ENCODE data around the gene GSTA4.

- no peak for TF ChIP-seq POLR2A (IDR thresholded peaks at IDR 0.05; ENCODE audit: low read depth, low read length)
- no peak for TF ChIP-seq POLR2AphosphoS5 (IDR thresholded peaks at IDR 0.05; ENCODE audit: low read depth, low read length)
- no peak for TF ChIP-seq TAF1 (IDR thresholded peaks at IDR 0.05; ENCODE audit: low read depth, low read length)
- TF ChIP-seq SPI1 (IDR thresholded peaks at IDR 0.05; ENCODE audit: low read depth, low read length) = no peak
- TF ChIP-seq POU2F2 (IDR thresholded peaks at IDR 0.05; ENCODE audit: low read depth, low read length) = no peak
- no peak for TF ChIP-seq PAX5 (IDR thresholded peaks at IDR 0.05; ENCODE audit: insufficient read depth, low read length, severe bottlenecking)
These were observed 48.5 kb upstream of the GSTA4 start for GRCh38 chr6:53043581-53043980.
